Measurements from ENCODE around the gene EPC2.
"Not testable (repeated sequence)": the region's sequence is repeated elsewhere in the genome, so short reads cannot be mapped to it uniquely, and the experiment has no call there.

DNA sequence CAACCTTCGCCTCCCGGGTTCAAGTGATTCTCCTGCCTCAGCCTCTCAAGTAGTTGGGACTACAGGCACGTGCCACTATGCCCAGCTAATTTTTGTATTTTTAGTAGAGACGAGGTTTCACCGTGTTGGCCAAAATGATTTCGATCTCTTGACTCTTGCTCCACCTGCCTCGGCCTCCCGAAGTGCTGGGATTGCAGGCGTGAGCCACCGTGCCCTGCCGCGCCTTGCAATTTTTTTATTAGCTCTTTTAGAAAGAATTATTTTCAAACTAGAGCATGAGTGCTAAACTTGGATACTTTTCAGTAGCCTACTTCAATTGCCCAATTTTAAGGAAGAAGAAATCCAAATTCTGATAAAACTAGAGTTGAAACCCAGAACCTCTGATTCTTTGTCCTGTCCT is 3.2 kb downstream of the EPC2 start:
- not testable (repeated sequence) for TF ChIP-seq POLR2A, EP300 (IDR thresholded peaks at IDR 0.05)
- TF ChIP-seq, protein P1, sequence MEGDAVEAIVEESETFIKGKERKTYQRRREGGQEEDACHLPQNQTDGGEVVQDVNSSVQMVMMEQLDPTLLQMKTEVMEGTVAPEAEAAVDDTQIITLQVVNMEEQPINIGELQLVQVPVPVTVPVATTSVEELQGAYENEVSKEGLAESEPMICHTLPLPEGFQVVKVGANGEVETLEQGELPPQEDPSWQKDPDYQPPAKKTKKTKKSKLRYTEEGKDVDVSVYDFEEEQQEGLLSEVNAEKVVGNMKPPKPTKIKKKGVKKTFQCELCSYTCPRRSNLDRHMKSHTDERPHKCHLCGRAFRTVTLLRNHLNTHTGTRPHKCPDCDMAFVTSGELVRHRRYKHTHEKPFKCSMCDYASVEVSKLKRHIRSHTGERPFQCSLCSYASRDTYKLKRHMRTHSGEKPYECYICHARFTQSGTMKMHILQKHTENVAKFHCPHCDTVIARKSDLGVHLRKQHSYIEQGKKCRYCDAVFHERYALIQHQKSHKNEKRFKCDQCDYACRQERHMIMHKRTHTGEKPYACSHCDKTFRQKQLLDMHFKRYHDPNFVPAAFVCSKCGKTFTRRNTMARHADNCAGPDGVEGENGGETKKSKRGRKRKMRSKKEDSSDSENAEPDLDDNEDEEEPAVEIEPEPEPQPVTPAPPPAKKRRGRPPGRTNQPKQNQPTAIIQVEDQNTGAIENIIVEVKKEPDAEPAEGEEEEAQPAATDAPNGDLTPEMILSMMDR (IDR thresholded peaks at IDR 0.05), result not testable (repeated sequence)

All from sigmoid colon (tissue), 4 donors.